HG02763 (cell line): ENCODE data around the gene MILR1.
"Not testable (repeated sequence)": the region's sequence is repeated elsewhere in the genome, so short reads cannot be mapped to it uniquely, and the experiment has no call there.

Experiments
- ATAC-seq: cut with Tn5 transposase; IDR thresholded peaks from one replicate; pipeline ENCODE4 v1.9.1; 2021; ENCODE audit warnings: mild to moderate bottlenecking, moderate library complexity; ENCODE audit not compliant: unreplicated experiment

Gene MILR1

GRCh38 chr17:64466019-64466735 lies 17.3 kb downstream of the MILR1 start:
- no peak for ATAC-seq

GRCh38 chr17:64466834-64467233 lies 17.9 kb downstream of the MILR1 start:
- ATAC-seq: not testable (repeated sequence)

DNA sequence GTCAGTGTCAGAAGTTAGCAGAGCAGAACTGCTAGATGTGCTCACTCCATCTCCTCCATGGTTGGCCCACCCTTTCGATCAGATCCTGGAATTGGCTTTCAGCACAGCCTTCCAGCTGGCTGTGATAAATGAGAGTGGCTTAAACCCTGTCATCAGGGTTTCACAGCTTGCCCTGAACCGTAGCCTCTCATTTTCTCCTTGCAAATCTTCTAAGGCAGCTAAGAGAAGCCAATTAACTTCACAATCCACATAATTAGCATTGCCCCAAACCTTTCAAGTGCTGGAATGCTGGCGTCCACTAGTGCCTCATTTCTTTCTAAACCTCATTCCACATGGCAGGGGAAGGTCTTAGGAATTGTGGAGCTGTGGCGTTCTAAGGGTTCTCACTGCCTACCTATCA lies 21.7 kb downstream of the MILR1 start:
- no peak for ATAC-seq

DNA sequence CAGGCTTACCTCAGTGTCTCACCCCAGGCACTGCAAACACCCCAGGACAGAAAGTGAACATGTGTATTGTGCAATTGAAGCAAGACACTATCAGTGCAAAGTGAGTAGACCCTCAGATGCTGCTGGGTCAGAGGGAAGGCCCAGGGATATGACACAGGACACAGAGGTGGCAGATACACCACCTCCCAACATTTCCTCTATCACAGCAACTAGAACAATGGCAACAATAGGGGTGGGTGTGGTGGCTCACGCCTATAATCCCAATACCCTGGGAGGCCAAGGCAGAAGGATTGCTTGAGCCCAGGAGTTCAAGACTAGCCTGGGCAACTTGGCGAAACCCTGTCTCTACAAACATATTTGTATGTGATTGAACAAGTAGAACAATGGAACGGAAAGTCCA lies 22.5 kb downstream of the MILR1 start:
- ATAC-seq: no peak

GRCh38 chr17:64472564-64472963 lies 23.6 kb downstream of the MILR1 start:
- ATAC-seq: no peak

- ATAC-seq: no peak
Observed at GRCh38 chr17:64477849-64478248, 28.9 kb downstream of the MILR1 start.

- no peak for ATAC-seq
Observed at GRCh38 chr17:64480951-64481350, 32.0 kb downstream of the MILR1 start.

GRCh38 chr17:64484380-64484779 lies 35.5 kb downstream of the MILR1 start:
- ATAC-seq: no peak

GRCh38 chr17:64488301-64488700 lies 39.4 kb downstream of the MILR1 start:
- ATAC-seq: no peak

DNA sequence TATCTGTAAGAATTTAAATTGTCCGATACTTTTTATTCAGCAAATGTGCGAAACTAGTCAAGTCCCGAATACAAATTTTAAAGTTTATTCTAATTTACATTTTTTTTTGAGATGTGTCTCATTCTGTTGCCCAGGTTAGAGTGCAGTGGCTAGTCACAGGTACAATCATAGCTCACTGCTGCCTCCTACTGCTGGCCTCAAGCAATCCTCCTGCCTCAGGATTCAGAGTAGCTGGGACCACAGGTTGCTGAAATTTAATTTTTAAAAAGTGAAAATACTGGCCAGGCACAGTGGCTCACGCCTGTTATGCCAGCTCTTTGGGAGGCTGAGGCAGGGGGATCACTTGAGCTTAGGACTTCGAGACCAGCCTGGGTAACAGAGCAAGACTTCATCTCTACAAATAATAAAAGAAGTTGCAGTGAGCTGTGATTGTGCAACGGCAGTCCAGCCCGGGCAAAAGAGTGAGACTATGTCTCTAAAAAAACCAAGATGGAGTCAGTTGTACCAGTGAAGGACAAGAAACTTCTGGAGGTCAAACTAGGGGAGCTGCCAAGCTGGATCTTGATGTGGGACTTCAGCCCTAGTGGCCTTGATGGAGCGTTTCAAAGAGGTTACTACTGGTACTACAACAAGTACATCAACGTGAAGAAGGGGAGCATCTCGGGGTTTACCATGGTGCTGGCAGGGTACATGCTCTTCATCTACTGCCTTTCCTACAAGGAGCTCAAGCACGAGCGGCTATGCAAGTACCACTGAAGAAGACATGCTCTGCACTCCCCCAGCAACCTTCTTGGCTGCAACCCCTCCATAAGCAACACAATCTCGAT lies 42.3 kb downstream of the MILR1 start:
- ATAC-seq: no peak

- ATAC-seq: no peak
Observed at GRCh38 chr17:64491994-64492393, 43.1 kb downstream of the MILR1 start.

GRCh38 chr17:64492481-64493109 lies 43.7 kb downstream of the MILR1 start:
- ATAC-seq: no peak

DNA sequence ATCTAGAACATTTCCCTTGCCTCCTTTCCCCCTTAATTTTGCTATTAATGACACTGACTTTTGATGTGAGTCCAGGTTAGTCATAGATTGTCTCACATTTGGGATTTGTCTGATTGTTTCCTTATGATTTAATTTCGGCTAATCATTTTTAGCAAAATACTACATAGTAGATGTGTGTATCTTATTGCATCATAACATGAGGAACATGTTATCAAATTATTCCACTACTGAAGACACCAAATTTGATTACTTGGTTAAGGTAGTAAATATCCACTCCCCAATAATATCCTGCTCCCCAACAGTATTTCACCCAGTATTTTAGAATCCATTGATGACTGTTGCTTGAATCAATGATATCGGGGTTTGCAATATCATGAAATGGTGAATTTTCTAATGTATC lies 45.2 kb downstream of the MILR1 start:
- ATAC-seq: no peak

DNA sequence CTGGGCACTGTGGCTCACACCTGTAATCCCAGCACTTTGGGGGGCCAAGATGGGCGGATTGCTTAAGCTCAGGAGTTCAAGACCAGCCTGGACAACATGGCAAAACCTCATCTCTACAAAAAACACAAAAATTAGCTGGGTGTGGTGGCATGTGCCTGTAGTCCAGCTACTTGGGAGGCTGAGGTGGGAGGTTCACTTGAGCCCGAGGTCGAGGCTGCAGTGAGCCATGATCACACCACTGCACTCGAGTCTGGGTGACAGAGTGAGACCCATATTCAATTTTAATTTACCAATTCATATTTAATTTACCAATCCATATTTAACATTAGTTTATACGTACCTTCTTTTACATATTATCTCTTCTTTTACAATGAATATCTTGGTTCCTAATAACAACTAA lies 46.4 kb downstream of the MILR1 start:
- ATAC-seq: not testable (repeated sequence)

- no peak for ATAC-seq
Observed at GRCh38 chr17:64496348-64496785, 47.5 kb downstream of the MILR1 start.

GRCh38 chr17:64496786-64497564 lies 48.1 kb downstream of the MILR1 start, which contains the start of gene POLG2:
POLG2 (minus strand) TSS chr17:64497054; CDS start chr17:64496968, 86 bp downstream.
- peak; percentile 83 for ATAC-seq

GRCh38 chr17:64497565-64498035 lies 48.7 kb downstream of the MILR1 start:
- no peak for ATAC-seq

DNA sequence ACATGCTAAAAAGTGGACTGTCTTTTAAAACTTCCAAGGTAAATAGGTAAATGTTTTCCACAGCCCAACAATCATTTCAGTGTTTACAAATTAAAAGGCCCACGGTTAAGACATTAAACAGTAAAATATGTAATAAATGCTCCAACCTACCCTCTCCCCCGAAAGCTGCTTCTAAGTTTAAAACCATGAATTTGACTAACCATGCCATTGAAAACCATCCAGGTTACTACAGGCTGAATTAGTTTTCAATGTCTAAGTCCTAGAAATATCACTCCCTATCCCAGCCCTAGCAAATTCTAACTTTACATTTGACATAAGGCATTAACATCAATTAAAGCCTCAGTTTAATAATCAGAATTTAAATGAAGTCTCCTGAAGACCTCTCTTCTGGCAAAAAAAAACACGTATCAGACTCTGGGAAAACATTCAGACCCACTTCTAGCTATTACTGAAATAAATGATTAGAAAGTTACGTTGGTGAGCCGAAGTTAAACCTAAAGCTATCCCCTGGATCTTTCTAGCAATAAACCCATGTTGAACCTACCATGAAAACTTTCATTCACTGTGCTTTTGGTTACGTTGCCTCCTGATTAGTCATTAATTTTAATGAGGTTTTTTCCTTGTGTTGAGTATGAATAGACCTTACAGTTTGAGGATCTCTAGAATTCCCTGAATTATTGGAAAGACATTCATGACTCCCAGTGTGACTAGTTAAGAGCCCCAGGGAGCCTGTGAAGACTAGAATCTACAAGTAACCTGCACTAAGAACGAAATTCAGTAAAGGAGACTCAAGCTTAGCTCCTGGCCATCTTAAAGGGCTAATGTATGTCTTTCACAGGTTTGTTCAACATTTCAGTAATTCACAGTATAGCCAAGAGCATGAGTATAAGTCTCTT lies 49.6 kb downstream of the MILR1 start:
- ATAC-seq: no peak

GRCh38 chr17:64499805-64500486 lies 51.0 kb downstream of the MILR1 start:
- ATAC-seq: no peak
